Hepatocyte (in vitro differentiated cells): Measurements from ENCODE around the gene COPZ2.

Experiments
- CTCF ChIP-seq: fragments of 200-600 bp; sonication (generic); IDR thresholded peaks from 2 replicates; pipeline ENCODE4 v1.5.1; 2016; ENCODE audit warnings: antibody characterized with exemption, mild to moderate bottlenecking; ENCODE audit not compliant: poor library complexity
- EZH2 ChIP-seq: fragments of 200-600 bp; sonication (generic); IDR thresholded peaks from 2 replicates; pipeline ENCODE4 v1.6.1; 2016; ENCODE audit warnings: antibody characterized with exemption, mild to moderate bottlenecking, borderline replicate concordance
- EZH2phosphoT487 ChIP-seq: fragments of 200-600 bp; sonication (generic); IDR thresholded peaks from one replicate; pipeline ENCODE4 v1.6.1; 2018; ENCODE audit warnings: antibody characterized with exemption, mild to moderate bottlenecking, low read depth, moderate library complexity; ENCODE audit not compliant: unreplicated experiment, severe bottlenecking

- TF ChIP-seq CTCF, result no peak
- no peak for TF ChIP-seq EZH2
- no peak for TF ChIP-seq EZH2phosphoT487
Observed at GRCh38 chr17:47982091-47982617, 55.4 kb downstream of the COPZ2 start.
